HG03520 (cell line): Measurements from ENCODE around the gene CACNA1D.

Source experiments
- ATAC-seq: cut with Tn5 transposase; IDR thresholded peaks from one replicate; pipeline ENCODE4 v1.9.1; 2021; ENCODE audit warnings: mild to moderate bottlenecking, moderate library complexity; ENCODE audit not compliant: unreplicated experiment

The CACNA1D gene

GRCh38 chr3:53495146-53495519 lies 722 bp downstream of the CACNA1D start:
- ATAC-seq, result no peak

GRCh38 chr3:53495520-53496391 lies 1.3 kb downstream of the CACNA1D start:
- no peak for ATAC-seq

- ATAC-seq, result no peak
These were observed 1.9 kb downstream of the CACNA1D start for GRCh38 chr3:53496392-53496670.

- ATAC-seq, result no peak
These were observed 2.6 kb downstream of the CACNA1D start for GRCh38 chr3:53496984-53497383.

GRCh38 chr3:53498806-53499641 lies 4.6 kb downstream of the CACNA1D start:
- ATAC-seq, result no peak

GRCh38 chr3:53500165-53500777 lies 5.9 kb downstream of the CACNA1D start:
- ATAC-seq, result no peak

- no peak for ATAC-seq
These were observed 6.8 kb downstream of the CACNA1D start for GRCh38 chr3:53501178-53501577.

GRCh38 chr3:53502737-53503136 lies 8.3 kb downstream of the CACNA1D start:
- no peak for ATAC-seq

GRCh38 chr3:53503195-53503594 lies 8.8 kb downstream of the CACNA1D start:
- no peak for ATAC-seq

- ATAC-seq, result no peak
These were observed 11.8 kb downstream of the CACNA1D start for GRCh38 chr3:53506110-53506762.

GRCh38 chr3:53506763-53507145 lies 12.3 kb downstream of the CACNA1D start:
- no peak for ATAC-seq

- ATAC-seq, result no peak
These were observed 15.1 kb downstream of the CACNA1D start for GRCh38 chr3:53509494-53509893.

GRCh38 chr3:53510508-53510907 lies 16.1 kb downstream of the CACNA1D start:
- ATAC-seq, result no peak

- ATAC-seq, result no peak
These were observed 16.8 kb downstream of the CACNA1D start for GRCh38 chr3:53511246-53511645.

GRCh38 chr3:53513556-53514190 lies 19.3 kb downstream of the CACNA1D start:
- ATAC-seq, result no peak

GRCh38 chr3:53516339-53516738 lies 21.9 kb downstream of the CACNA1D start:
- no peak for ATAC-seq

- no peak for ATAC-seq
These were observed 24.1 kb downstream of the CACNA1D start for GRCh38 chr3:53518495-53518981.

GRCh38 chr3:53519065-53519709 lies 24.8 kb downstream of the CACNA1D start:
- no peak for ATAC-seq

GRCh38 chr3:53523346-53523745 lies 28.9 kb downstream of the CACNA1D start:
- no peak for ATAC-seq

- ATAC-seq, result no peak
These were observed 30.2 kb downstream of the CACNA1D start for GRCh38 chr3:53524566-53524965.
